HG03103 (cell line): ENCODE data around the gene CMC4.

Experiments
- ATAC-seq: cut with Tn5 transposase; IDR thresholded peaks from one replicate; pipeline ENCODE4 v1.9.1; 2021; ENCODE audit warnings: low read depth; ENCODE audit not compliant: unreplicated experiment

CMC4 gene, protein sequence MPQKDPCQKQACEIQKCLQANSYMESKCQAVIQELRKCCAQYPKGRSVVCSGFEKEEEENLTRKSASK

DNA sequence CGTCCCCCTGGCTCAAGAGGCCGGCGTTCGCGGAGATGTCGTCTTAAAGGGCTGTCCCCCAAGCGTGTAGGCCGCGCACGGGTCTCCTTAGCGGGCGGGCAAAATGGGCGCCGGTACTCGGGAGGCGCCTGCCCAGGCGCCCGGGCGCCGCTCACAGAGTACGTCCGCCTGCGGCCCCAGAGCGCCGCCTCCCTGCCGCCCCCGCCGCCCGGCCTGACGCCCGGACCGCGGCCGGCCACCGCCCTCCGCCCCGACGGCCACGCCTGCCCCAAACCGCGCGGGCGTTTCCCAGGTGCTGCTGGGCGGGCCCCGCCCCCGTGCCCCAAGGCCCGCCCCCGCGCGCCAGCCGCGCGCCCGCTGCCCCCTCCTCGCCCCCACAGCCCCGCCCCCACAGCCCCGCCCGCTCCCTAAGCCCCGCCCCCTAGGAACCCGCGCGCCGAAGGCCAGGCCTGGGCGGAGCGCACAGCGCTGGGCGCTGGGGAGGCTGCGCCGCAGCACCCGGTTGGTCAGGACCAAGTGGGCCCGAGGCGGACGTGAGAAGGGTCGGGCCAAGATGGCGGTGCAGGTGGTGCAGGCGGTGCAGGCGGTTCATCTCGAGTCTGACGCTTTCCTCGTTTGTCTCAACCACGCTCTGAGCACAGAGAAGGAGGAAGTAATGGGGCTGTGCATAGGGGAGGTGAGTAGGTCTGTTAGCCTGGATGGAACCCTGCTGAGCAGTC is at the start of gene CMC4, which contains the start of the genes BRCC3 and MTCP1:
Gene CMC4, minus strand, starts transcription at position 162 of the 719 bp plus-strand sequence. CDS start 7,113 bp downstream, outside the sequence.
Gene BRCC3, plus strand, starts transcription at position 534 of the 719 bp plus-strand sequence. Its CDS starts 20 bp downstream, at position 554.
Gene MTCP1, minus strand, starts transcription at position 162 of the 719 bp plus-strand sequence. CDS start 5,126 bp downstream, outside the sequence.
- ATAC-seq, result peak; percentile 88

DNA sequence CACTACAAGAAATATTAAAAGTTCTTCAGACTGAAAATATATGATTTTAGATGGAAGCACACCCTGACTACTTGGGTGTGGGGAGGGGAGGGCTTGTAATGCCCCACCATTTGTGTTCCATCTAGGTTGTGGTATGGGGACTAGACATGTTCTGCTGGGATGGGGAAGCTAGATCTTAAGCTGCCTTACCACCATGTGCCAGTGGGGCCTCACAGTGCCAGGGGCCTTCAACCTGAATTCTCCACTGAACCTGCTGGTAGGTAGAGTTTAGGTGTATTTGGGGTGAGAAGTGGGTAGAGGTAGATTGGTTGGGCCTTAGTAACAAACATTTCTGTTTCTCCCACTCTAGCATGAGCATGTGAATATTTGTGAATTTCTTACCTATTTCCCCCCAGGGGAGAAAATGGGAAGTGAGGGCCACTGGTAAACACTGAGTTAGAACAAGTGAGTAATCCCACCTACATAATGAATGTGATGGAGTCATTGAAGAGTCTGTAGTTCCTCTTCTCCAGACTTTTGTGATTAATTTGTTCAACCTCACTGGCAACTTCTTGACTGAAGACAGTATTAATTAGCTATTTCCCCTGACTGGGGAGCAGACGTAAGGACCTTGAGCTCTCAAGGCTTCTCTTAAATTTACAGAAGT is 44.4 kb upstream of the CMC4 start:
- ATAC-seq, result no peak

DNA sequence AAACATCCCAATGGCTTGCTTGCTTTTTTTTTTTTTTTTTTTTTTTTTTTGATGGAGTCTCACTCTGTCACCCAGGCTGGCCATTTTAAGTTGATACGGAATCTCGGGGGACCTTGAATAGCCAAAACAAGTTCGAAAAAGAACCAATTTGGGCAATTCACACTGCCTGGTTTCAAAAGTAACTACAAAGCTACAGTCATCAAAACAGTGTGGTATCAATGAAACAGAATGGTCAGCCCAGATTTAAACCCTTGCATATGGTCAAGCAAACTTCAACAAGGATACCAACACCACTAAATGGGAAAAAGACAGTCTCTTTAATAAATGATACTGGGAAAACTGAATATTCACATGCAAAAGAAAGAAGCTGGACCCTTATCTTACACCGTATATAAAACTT is 42.2 kb upstream of the CMC4 start:
- no peak for ATAC-seq

DNA sequence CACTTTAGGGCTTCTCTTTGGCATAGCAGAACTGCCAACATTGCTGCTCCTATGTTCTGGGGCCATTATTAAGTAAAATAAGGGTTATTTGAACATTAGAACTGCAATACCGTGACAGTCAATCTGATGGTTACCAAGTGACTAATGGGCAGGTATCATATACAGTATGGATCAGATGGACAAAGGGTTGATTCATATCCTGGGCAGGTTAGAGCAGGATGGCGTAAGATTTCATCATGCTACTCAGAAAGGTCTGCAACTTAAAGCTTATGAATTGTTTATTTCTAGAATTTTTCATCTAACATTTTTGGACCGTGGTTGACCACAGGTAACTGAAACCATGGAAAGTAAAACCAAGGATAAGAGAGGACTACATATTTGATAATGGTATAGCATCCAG is 41.2 kb upstream of the CMC4 start:
- ATAC-seq, result no peak

DNA sequence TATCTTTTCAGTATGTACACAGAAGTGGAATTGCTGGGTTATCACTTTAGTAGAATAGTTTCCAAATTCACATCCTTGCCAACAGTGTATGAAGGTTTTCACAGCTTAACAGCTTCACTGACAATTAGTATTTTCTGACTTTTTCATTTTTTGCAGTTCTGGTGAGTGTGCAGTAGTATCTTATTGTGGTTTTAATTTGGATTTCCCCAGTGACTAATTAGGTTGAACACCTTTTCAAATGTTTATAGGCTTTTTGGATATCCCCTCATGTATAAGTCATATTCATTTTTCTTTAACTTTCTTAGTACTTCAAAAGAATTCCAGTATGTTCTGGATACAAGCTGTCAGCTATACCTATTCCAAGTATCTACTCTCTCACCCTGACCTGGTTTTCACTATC is 37.5 kb upstream of the CMC4 start:
- ATAC-seq, result no peak

DNA sequence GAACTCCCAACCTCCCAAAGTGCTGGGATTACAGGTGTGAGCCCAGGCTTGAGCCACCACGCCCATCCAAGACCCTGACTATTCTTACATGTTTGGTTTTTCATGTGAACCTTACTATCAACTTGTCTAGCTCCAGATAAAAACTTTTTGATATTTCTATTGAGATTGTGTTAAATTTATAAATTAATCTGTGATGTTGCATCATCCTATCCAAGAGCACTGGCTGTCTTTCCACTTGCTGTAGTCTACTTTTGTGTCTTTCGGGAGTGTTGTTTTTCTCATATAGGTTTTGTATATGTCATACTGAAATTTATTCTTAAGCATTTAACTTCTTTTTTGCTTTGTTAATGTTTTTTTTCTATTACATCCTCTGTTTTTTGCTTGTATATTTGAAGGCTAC is 35.0 kb upstream of the CMC4 start:
- ATAC-seq, result no peak

DNA sequence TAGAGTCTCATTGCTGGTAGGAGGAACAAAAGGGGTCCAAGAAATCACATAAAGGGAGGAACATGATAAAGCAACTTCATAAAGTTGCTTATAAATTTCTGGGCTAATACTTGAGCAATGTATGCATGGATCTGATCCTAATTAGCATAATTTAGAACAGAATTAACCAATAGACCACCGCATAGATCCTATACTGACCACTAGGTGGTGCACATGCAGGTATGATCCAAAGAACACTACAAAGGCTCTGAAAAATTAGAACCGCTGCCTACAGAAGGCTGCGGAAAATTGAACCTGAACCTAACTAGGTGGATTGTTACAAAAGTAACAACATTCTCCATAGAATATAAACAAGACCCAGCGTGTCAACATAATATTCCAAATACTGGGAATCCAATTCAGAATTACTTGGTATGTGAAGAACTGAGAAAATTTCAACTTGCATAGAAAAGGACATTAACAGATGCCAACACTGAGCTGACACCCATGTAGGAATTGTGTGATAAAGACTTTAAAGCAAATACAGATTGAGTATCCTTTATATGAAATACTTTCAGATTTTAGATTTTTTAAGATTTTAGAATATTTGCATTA is 23.6 kb upstream of the CMC4 start:
- ATAC-seq, result no peak

DNA sequence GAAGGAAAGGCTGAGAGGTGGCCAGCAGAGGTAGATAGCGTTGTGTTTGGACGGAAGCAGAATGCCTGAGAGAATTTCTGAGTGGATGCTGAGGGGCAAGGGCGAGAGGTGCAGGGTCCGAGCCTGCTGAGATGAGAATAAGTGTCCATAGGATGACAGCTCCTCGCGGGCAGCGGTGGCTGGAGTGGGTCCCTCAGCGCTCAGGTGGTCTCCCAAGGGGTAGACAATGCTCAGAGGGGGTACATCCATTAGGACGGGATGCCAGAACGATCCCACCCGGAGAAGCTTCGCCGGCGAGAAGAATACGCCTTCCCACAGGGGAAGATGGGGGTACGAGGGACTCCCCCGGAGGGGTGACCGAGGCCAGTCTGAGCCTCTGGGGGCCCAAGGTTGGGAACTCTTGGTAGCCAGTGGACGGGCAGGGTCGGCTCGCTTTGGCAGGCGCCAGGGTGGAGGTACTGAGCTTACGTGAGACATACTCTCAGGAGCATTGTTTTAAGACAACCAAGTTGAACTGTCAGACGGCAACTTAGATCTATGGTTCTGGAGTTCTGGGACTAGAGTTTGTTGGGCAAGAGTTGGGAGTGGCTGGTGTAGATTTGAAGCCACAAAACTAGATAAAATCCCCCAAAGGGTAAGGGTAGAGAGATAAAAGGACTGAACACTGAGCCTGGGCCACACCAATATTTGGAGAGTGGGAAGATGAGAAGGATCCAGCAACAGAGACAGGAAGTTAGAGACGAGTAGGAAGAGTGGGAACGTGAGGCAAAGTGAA is 16.2 kb upstream of the CMC4 start:
- ATAC-seq, result no peak

DNA sequence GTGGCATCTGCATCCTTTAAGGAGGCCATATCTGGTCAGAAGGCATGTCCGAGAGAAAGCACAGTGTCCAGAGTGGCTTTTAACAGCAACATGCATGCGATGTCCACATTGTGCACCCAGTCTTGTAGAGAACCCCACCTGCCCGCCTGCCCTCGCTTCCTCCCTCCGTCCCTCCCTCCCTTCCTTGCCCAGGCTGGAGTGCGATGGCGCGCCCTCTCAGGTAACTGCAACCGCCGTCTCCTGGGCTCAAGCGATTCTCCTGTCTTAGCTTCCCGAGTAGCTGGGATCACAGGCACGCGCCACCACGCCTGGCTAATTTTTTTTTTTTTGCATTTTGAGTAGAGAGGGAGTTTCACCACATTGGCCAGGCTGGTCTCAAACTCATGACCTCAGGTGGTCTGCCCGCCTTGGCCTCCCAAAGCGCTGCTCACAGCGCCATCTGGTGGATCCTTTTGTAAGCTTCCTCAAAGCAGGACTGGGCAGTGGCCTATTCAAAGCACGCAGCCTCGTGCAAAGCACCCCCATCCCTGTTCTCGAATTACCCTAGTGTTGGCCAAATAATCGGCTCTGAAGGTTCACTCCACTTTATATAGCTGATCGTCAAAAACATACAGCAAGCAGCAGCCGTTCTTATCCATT is 15.4 kb upstream of the CMC4 start:
- no peak for ATAC-seq

DNA sequence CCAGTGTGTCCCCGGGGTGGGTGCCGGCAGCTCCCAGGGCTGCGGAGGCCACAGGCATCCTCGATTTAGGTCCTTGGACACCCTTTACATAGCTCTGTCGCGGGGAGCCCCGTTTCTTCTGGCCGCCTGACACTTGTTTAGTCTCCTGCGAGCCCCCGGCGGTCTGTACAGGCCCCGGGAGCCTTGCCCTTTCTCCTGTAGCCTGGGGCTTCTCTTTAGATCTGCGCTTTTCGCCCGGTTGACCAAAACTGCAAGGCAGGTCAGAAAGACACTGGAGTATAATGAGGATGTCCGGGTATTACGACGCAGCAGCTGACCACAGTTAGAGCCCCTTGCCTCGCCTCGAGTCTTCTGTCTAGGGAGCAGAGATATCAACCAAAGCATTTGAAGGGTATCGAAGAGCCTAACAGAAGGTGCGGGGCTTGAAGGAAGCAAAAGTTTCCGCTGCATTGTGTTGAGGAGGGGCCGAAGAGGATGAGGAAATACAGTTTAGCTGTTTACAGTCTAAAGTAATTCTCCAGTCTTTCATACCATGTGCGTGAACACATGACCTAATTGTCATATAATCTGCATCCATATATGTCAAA is 851 bp upstream of the CMC4 start:
- no peak for ATAC-seq

DNA sequence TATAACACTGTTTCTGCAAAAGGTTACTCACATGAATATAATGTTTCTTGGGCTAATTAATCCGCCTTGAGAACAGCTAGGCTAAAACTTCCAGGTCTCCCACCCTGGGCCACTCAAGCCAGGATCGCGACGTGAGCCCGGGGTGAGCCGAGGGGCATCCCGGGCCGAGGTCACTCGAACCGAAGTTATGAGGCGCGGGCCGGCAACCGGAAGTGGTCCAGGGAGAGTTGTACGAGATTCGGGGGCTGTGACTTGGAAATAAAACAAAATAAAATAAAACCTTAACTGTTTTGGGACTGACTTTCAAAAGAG is 317 bp downstream of the CMC4 start:
- ATAC-seq, result peak; percentile 4

DNA sequence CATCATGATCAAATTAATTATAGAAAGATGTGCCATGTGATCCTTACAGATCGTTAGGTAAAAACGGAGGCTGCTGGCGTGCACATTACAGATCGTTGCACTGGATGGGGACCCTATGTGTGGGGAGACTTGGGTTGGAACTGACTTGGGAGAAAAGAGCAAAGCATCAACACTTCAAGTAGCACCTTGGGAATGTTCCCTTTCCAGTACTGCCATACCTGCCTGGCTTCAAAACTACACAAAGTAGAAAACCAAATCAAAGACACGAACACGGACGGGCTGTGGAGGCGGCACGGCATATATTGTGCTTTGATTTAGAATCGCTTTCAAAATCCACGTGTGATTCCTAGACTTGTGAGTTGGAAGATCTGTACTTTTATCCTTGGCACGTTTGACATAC is 898 bp downstream of the CMC4 start:
- ATAC-seq, result no peak

DNA sequence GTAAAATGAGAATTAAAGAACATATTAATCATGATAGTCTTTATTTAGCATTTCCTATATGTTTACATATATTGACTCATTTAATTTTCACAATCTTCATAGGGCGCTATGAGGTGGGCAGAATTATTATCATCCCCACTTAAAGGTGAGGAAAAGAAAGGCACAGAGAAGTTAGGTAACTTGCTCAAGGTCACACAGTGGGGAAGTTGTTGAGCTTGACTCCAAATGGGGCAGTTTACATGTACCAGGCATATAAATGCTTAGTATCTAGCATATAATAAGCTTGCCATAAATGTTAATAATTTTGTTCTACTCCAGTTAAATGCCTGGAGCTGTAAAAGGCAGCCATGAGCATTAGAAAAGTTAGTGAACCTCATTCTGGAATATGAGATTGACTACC is 1.5 kb downstream of the CMC4 start:
- ATAC-seq, result no peak

DNA sequence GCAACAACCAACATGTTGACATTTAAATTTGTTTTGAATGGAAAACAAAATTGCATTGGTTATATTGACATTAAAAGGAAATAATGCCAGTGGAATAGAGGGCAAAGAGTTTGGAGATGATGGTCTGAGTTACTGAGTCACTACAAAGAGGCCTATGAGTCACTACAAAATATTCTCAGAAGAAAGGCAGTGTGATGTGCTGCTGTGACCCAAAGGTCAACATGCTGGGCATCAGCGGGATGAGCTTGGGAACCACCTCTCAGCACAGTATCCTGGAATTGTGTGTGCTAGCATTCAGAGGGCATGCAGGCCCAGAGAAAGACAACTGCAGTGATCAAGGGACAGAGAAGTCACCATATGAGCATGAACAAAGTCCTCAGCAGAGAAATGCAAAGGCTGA is 2.8 kb downstream of the CMC4 start:
- ATAC-seq, result no peak

DNA sequence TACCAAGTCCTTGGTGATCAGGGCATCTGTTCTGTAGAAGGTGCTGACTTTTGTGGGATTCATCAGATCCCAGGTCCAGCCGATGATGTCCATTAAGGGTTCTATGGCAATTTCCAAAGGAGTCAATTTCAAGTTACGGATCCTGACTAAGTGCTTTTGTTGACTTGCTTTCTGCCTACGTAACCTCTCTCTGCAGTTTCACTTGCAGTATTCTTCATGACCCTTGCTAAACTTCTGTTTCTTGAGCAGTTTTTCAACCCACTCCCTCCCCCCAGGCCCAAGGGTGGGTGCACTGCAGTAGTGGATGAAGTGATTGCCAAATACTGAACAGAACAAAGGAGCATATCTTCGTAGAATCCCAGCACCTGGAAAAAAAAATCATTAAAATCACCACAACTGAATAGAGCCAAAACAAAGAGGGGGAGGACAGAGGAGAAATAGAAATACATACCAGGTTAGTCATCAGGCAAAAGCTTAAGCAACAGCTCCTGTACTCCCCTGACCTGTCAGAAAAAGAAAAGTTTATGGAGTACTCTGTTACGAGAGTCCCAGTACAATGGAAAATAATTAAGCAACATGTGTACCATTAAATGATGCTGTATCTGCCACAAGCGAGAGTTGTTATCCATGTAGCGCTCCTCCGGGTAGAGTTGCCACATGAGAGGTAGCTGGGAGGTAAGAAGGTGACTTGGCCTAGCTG is 5.8 kb downstream of the CMC4 start:
- ATAC-seq, result no peak

DNA sequence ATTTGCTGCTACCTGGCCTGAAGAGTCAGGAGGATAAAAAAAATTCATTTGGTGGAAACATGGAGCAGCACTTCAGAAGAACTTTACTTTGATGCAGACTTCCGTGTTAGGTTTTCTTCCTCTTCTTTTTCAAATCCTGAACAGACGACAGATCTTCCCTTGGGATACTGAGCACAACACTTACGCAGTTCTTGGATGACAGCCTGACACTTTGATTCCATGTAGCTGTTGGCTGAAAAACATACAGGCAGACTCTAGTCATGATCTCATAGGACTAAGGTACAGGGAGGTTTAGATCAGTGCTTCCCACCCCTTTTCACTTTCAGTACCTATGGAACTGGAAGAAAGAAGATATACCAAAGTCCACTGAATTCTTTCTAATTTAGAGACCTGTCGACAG is 9.2 kb downstream of the CMC4 start:
- no peak for ATAC-seq

DNA sequence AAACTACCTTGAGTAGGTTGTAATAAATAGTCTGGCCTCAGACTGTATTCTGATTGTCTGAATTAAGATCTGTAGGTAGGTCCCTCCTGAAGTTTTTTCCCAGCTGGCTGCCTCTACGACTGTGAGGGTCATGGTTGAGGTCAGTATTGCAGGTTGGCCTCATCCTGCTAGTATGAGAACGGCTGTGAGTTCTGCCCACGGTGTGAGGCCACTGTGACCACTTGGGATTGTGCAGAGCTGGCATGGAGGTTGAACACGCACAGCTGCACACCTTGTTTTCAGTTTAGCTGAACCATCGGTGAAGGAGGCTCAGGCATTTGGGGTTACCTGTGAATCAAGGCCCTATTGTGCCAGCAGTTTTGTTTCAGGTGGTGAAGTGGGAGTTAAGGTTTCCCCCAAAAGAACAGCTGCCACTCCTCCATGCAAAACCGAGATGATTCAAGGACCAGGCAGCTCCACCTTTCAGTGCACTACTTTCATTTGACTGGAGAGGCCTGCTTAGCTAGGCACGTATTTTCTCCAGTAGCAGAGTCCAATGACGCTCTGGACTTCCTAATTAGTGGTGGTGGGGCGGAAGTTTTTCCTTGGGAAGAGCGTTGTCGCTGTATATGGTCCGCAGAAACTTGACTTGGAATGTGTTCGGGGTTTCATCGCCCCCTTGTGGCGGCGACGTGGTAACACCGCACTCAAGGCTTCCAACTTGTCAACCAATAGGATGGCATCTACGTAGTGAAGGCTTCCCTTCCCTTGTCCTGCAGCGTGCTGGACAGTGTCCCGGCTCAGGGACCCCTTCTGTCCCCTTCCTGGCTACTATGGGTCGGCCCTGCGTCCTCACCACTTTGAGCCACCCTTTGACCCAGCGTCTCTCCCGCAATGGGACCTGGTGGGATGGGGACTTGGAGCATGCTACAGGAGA is 13.8 kb downstream of the CMC4 start:
- no peak for ATAC-seq

DNA sequence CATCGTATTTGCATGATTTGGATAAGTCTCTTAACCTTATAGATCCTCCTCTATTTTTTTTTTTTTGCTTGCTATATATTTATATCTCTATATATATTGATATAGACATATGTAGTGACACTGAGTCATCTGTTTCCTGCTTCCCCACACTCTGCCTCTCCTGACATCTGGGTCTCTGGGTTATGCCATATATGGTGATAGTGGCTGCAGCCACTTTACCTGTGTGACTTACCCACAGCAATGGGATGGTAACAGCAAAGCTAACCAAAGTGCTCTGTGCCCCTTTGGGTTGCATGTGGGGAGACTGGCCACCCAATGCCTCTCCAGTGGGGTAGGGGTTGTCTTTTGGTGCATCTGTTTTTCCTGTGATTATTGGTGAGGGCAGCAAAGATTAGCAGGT is 14.5 kb downstream of the CMC4 start:
- ATAC-seq, result no peak

DNA sequence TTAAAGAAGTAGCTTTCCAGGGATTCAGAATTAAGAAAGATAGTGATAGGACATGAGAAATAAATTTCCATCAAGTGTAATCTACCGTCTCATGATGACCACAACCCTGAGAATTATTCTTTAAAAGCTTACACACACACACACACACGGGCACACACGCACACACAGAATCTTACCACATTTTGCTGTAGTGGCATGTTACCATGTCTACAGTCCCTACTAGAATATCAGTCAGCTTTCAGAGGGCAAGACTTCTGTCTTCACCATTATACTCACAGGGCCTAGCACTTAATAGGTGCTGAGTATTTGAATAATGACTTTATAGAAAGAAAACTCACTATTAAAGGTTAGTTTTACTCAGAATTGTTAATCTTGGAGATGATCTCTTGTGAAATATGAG is 15.4 kb downstream of the CMC4 start:
- no peak for ATAC-seq
